SH-SY5Y (cell line): ENCODE results near the gene ATP10A.

Experiments used
- GATA2 ChIP-seq: IDR thresholded peaks from 2 replicates; pipeline ENCODE4 v1.6.1; 2011; ENCODE audit warnings: mild to moderate bottlenecking, low read depth, low read length
- GATA3 ChIP-seq: IDR thresholded peaks from 2 replicates; pipeline ENCODE4 v1.6.1; 2011; ENCODE audit warnings: low read depth, mild to moderate bottlenecking, low read length, moderate library complexity

ATP10A gene

GRCh38 chr15:25759421-25759820 lies 103.7 kb downstream of the ATP10A start:
- TF ChIP-seq GATA2 (no peak), GATA3 (no peak)

GRCh38 chr15:25743548-25744275 lies 119.4 kb downstream of the ATP10A start:
- TF ChIP-seq GATA2 (no peak), GATA3 (no peak)

- no peak for TF ChIP-seq GATA2
- TF ChIP-seq GATA3: no peak
Measured at GRCh38 chr15:25742776-25743547, 120.2 kb downstream of the ATP10A start.

- TF ChIP-seq GATA3 (no peak), GATA2 (no peak)
Measured at GRCh38 chr15:25742041-25742730, 120.9 kb downstream of the ATP10A start.

- no peak for TF ChIP-seq GATA2
- no peak for TF ChIP-seq GATA3
Measured at GRCh38 chr15:25741256-25741580, 121.9 kb downstream of the ATP10A start.

- TF ChIP-seq GATA3: no peak
- TF ChIP-seq GATA2: no peak
Measured at GRCh38 chr15:25740383-25741255, 122.5 kb downstream of the ATP10A start.

GRCh38 chr15:25739687-25740121 lies 123.4 kb downstream of the ATP10A start:
- TF ChIP-seq GATA2: no peak
- TF ChIP-seq GATA3: no peak

GRCh38 chr15:25738171-25738965 lies 124.8 kb downstream of the ATP10A start:
- TF ChIP-seq GATA3 (no peak), GATA2 (no peak)

- no peak for TF ChIP-seq GATA2
- TF ChIP-seq GATA3: no peak
Measured at GRCh38 chr15:25737218-25737643, 125.9 kb downstream of the ATP10A start.

GRCh38 chr15:25736461-25736860 lies 126.7 kb downstream of the ATP10A start:
- no peak for TF ChIP-seq GATA2
- TF ChIP-seq GATA3: no peak

GRCh38 chr15:25735550-25736384 lies 127.4 kb downstream of the ATP10A start:
- TF ChIP-seq GATA3: no peak
- no peak for TF ChIP-seq GATA2
